Kidney (tissue), 14 donors: ENCODE data around the gene MYO9A. TPM values are rescaled to one million over a fixed set of nuclear protein-coding genes. Genes with fewer than 3 reads are reported as not detected.
"Not testable (repeated sequence)": the region's sequence is repeated elsewhere in the genome, so short reads cannot be mapped to it uniquely, and the experiment has no call there.

Experiments
- DNase-seq, 5 donors: peaks; one replicate each; pipeline ENCODE4 v3.0.0-alpha.2; 2013 to 2020
- FAIRE-seq: peaks from 2 replicates; lab custom pipeline; 2012; peaks lifted over from hg19 to GRCh38; lab: Jason Lieb, UNC
- H3K27ac ChIP-seq, 2 donors: one replicate each; pipeline ENCODE4 v1.7.0; 2013; ENCODE audit warnings: low read depth in 2 of 2, low read length in 2 of 2, inconsistent platforms in 1 of 2
- H3K27me3 ChIP-seq: one replicate; pipeline ENCODE4 v1.7.1; 2013; ENCODE audit warnings: low read length, inconsistent platforms; ENCODE audit not compliant: control insufficient read depth, insufficient read depth
- H3K36me3 ChIP-seq, 3 donors: one replicate each; pipeline versions ENCODE4 v1.7.0 to v1.7.1; 2013; ENCODE audit warnings: low read length in 3 of 3, control low read depth in 1 of 3, inconsistent platforms in 1 of 3; ENCODE audit not compliant: insufficient read depth in 3 of 3, control insufficient read depth in 2 of 3
- H3K4me1 ChIP-seq, 3 donors: one replicate each; pipeline versions ENCODE4 v1.7.0 to v1.7.1; 2013; ENCODE audit warnings: low read length in 3 of 3, inconsistent platforms in 1 of 3, low read depth in 1 of 3; ENCODE audit not compliant: control insufficient read depth in 2 of 3, insufficient read depth in 2 of 3
- H3K4me3 ChIP-seq, 3 donors: one replicate each; pipeline versions ENCODE4 v1.7.0 to v1.8.1; 2013; ENCODE audit warnings: low read length in 3 of 3, control low read depth in 1 of 3, inconsistent platforms in 1 of 3
- H3K9ac ChIP-seq, 3 donors: one replicate each; pipeline versions ENCODE4 v1.7.0 to v1.7.1; 2013; ENCODE audit warnings: low read length in 3 of 3, control low read depth in 1 of 3, inconsistent platforms in 1 of 3
- H3K9me3 ChIP-seq, 3 donors: one replicate each; pipeline versions ENCODE4 v1.7.0 to v1.7.1; 2013; ENCODE audit warnings: low read length in 3 of 3, control low read depth in 1 of 3, inconsistent platforms in 1 of 3; ENCODE audit not compliant: control insufficient read depth in 2 of 3, insufficient read depth in 1 of 3
- CTCF ChIP-seq: IDR thresholded peaks from 3 replicates; pipeline ENCODE4 v1.5.1; 2012; ENCODE audit warnings: mild to moderate bottlenecking, moderate library complexity, borderline replicate concordance; ENCODE audit not compliant: insufficient read depth; ENCODE audit errors: extremely low read depth
- intact Hi-C: fragments of 100-400 bp; cut with DNase I; formaldehyde crosslinking; loops from one replicate; pipeline ENCODE4 v1.11.1; 2022
- polyA plus RNA-seq: library from polyadenylated mRNA; stranded (reverse); fragments of 350-450 nt; fragmentation: Illumina TruSeq; extraction: RNeasy Lipid Tissue Mini Kit (QIAGEN cat#74804); gene quantifications from one replicate; pipeline ENCODE4 v1.2.3, GENCODE V29; 2014; ENCODE audit warnings: low read depth, low replicate concordance; ENCODE audit not compliant: insufficient read depth
- total RNA-seq: library from RNA; stranded (reverse); fragmentation: NEBNext Ultra II Directional; extraction: Animal tissue kit (Norgen Biotek cat#: 25700); gene quantifications from one replicate; pipeline ENCODE4 v1.2.1, GENCODE V29; 2021
- donor health status: control.
- donor health status: control.
- donor health status: control.
- donor health status: control.
- donor health status: control.
- donor health status: DM: yes; HTN: yes; CAD: no.
- donor health status: Normal renal cell carcinoma (clear cell type).

MYO9A gene
- total and polyA plus RNA-seq, 2 donors from 2014 or later, result 5.5 to 132 TPM

GRCh38 chr15:72033711-72034110, 84.2 kb downstream of the MYO9A start:
- no peak overlapping the region for H3K4me3 ChIP-seq
- H3K27ac ChIP-seq, result no peak overlapping the region
- H3K9ac ChIP-seq, result no peak overlapping the region
- TF ChIP-seq CTCF, result no peak
- peaks cover 0 to 7% (median 0%) of the 10 kb centered on the region in 3 donors for H3K36me3 ChIP-seq
- H3K27me3 ChIP-seq, result no peaks in the 10 kb centered on the region
- H3K4me1 ChIP-seq, result no peaks in the 10 kb centered on the region
- no peak for FAIRE-seq
- DNase-seq, result no peak
- intact Hi-C loops, result no loop called here
- H3K9me3 ChIP-seq, result no peaks in the 10 kb centered on the region

GRCh38 chr15:72033285-72033684, 84.7 kb downstream of the MYO9A start:
- intact Hi-C loops, result no loop called here
- no peak for FAIRE-seq
- H3K27ac ChIP-seq, result no peak overlapping the region

GRCh38 chr15:72021604-72022003, 96.3 kb downstream of the MYO9A start:
- Histone ChIP-seq H3K27ac (no peak overlapping the region), H3K4me3 (no peak overlapping the region), H3K4me1 (no peaks in the 10 kb centered on the region), H3K36me3 (peaks cover 0 to 4% (median 2%) of the 10 kb centered on the region in 3 donors), H3K9me3 (no peaks in the 10 kb centered on the region), H3K9ac (no peak overlapping the region), H3K27me3 (no peaks in the 10 kb centered on the region)
- no peak for DNase-seq
- intact Hi-C loops, result no loop called here
- no peak for FAIRE-seq
- no peak for TF ChIP-seq CTCF

More at GRCh38 chr15:72033285-72033684, 84.7 kb downstream of the MYO9A start:
- DNase-seq, result no peak
- H3K9ac ChIP-seq, result no peak overlapping the region
- no peak overlapping the region for H3K4me3 ChIP-seq
- no peak for TF ChIP-seq CTCF
- H3K36me3 ChIP-seq, result peaks cover 0 to 7% (median 0%) of the 10 kb centered on the region in 3 donors
- H3K4me1 ChIP-seq, result no peaks in the 10 kb centered on the region
- H3K27me3 ChIP-seq, result no peaks in the 10 kb centered on the region
- no peaks in the 10 kb centered on the region for H3K9me3 ChIP-seq

- FAIRE-seq (no peak), DNase-seq (no peak)
- no peak overlapping the region for H3K4me3 ChIP-seq
- no peak for TF ChIP-seq CTCF
- intact Hi-C loops, result no loop called here
- H3K4me1 ChIP-seq, result no peaks in the 10 kb centered on the region
- H3K27ac ChIP-seq, result no peak overlapping the region
- no peak overlapping the region for H3K9ac ChIP-seq
- H3K36me3 ChIP-seq, result peaks cover 0 to 4% (median 2%) of the 10 kb centered on the region in 3 donors
- no peaks in the 10 kb centered on the region for H3K9me3 ChIP-seq
- H3K27me3 ChIP-seq, result no peaks in the 10 kb centered on the region
Measured at GRCh38 chr15:72020799-72021198, 97.2 kb downstream of the MYO9A start.

- H3K9ac ChIP-seq, H3K27me3 ChIP-seq, H3K9me3 ChIP-seq, H3K4me1 ChIP-seq, H3K27ac ChIP-seq, H3K4me3 ChIP-seq, FAIRE-seq, H3K36me3 ChIP-seq, DNase-seq, intact Hi-C loops: not testable (repeated sequence)
Measured at GRCh38 chr15:72014555-72014954, 103.4 kb downstream of the MYO9A start.
